CD14-positive monocyte (primary cell): ENCODE results near the gene SLC6A16. TPM values are rescaled to one million over a fixed set of nuclear protein-coding genes. Genes with fewer than 3 reads are reported as not detected.
"Not testable (repeated sequence)": the region's sequence is repeated elsewhere in the genome, so short reads cannot be mapped to it uniquely, and the experiment has no call there.

Experiments
- DNase-seq, 3 donors: peaks; one replicate each; pipeline ENCODE4 v3.0.0-alpha.2; 2011 to 2022
- H2AFZ ChIP-seq: 2 replicates; pipeline ENCODE4 v1.6.0; 2012; ENCODE audit warnings: mild to moderate bottlenecking, low read depth, low read length, inconsistent platforms; ENCODE audit not compliant: insufficient read depth, poor library complexity, severe bottlenecking
- H3K27ac ChIP-seq, 2 donors: 1 replicate in 1 of 2; 2 replicates in 1 of 2; pipeline ENCODE4 v1.5.1; 2012 to 2013; ENCODE audit warnings: low read length in 2 of 2, control low read depth in 1 of 2, inconsistent platforms in 1 of 2, low read depth in 1 of 2, mild to moderate bottlenecking in 1 of 2
- H3K27me3 ChIP-seq, 2 donors: one replicate each; pipeline versions ENCODE4 v1.6.0 to v1.6.1; 2011 to 2013; ENCODE audit warnings: low read length in 2 of 2; ENCODE audit not compliant: control insufficient read depth in 2 of 2, insufficient read depth in 2 of 2
- H3K36me3 ChIP-seq, 2 donors: replicated peaks in 1 of 2; 1 replicate in 1 of 2; 2 replicates in 1 of 2; pipeline versions ENCODE4 v1.5.1 to v1.6.1; 2012 to 2013; ENCODE audit warnings: low read length in 2 of 2, control low read depth in 1 of 2, inconsistent platforms in 1 of 2, mild to moderate bottlenecking in 1 of 2; ENCODE audit not compliant: insufficient read depth in 2 of 2, control insufficient read depth in 1 of 2
- H3K4me1 ChIP-seq, 2 donors: 1 replicate in 1 of 2; 2 replicates in 1 of 2; pipeline versions ENCODE4 v1.5.1 to v1.6.1; 2012 to 2013; ENCODE audit warnings: low read length in 2 of 2, control low read depth in 1 of 2, inconsistent platforms in 1 of 2, mild to moderate bottlenecking in 1 of 2, moderate library complexity in 1 of 2; ENCODE audit not compliant: insufficient read depth in 2 of 2, control insufficient read depth in 1 of 2
- H3K4me2 ChIP-seq: replicated peaks from 2 replicates; pipeline ENCODE3; 2012; ENCODE audit warnings: low read length, moderate library complexity, mild to moderate bottlenecking; ENCODE audit not compliant: poor library complexity, severe bottlenecking; ENCODE audit errors: extremely low read depth
- H3K4me3 ChIP-seq, 3 experiments: fragments of 200-600 bp in 1 of 3; sonication (generic) in 1 of 3; replicated peaks in 1 of 3; 1 replicate in 2 of 3; 2 replicates in 1 of 3; pipeline ENCODE4 v1.5.1; 2011 to 2013; ENCODE audit warnings: low read length in 3 of 3, mild to moderate bottlenecking in 3 of 3, control low read depth in 2 of 3, low read depth in 2 of 3, inconsistent platforms in 1 of 3, moderate library complexity in 1 of 3
- H3K79me2 ChIP-seq: 2 replicates; pipeline ENCODE4 v1.6.0; 2012; ENCODE audit warnings: mild to moderate bottlenecking, control low read depth, inconsistent platforms, low read length, moderate library complexity; ENCODE audit not compliant: insufficient read depth
- H3K9ac ChIP-seq: 2 replicates; pipeline ENCODE4 v1.6.0; 2017; ENCODE audit warnings: low read length, mild to moderate bottlenecking; ENCODE audit not compliant: insufficient read depth, poor library complexity, severe bottlenecking
- H3K9me3 ChIP-seq, 2 donors: replicated peaks in 1 of 2; 1 replicate in 1 of 2; 2 replicates in 1 of 2; pipeline versions ENCODE4 v1.5.1 to v1.6.1; 2012 to 2013; ENCODE audit warnings: low read length in 2 of 2, control low read depth in 1 of 2; ENCODE audit not compliant: control insufficient read depth in 1 of 2, insufficient read depth in 1 of 2
- H4K20me1 ChIP-seq: 2 replicates; pipeline ENCODE4 v1.6.0; 2012; ENCODE audit warnings: mild to moderate bottlenecking, low read length, control low read depth, moderate library complexity; ENCODE audit not compliant: insufficient read depth
- H3K27ac Mint-ChIP-seq, 7 donors: one replicate each; pipeline ENCODE4 v1.8.0; 2020; ENCODE audit warnings: mild to moderate bottlenecking in 7 of 7, mixed read lengths in 7 of 7, moderate library complexity in 6 of 7, inconsistent platforms in 2 of 7
- H3K27me3 Mint-ChIP-seq, 3 donors: one replicate each; pipeline ENCODE4 v1.8.0; 2021 to 2022; ENCODE audit warnings: low read depth in 3 of 3, mild to moderate bottlenecking in 3 of 3, mixed read lengths in 3 of 3, moderate library complexity in 3 of 3, inconsistent platforms in 1 of 3
- H3K36me3 Mint-ChIP-seq, 2 donors: one replicate each; pipeline ENCODE4 v1.8.0; 2020; ENCODE audit warnings: mixed read lengths in 2 of 2, inconsistent platforms in 1 of 2, mild to moderate bottlenecking in 1 of 2
- H3K4me1 Mint-ChIP-seq: one replicate; pipeline ENCODE4 v1.8.0; 2020; ENCODE audit warnings: mild to moderate bottlenecking, mixed read lengths
- H3K4me3 Mint-ChIP-seq, 2 donors: one replicate each; pipeline ENCODE4 v1.8.0; 2020; ENCODE audit warnings: mild to moderate bottlenecking in 2 of 2, mixed read lengths in 2 of 2, moderate library complexity in 1 of 2
- H3K9me3 Mint-ChIP-seq, 7 donors: one replicate each; pipeline ENCODE4 v1.8.0; 2020 to 2022; ENCODE audit warnings: mixed read lengths in 7 of 7, mild to moderate bottlenecking in 6 of 7, moderate library complexity in 6 of 7, inconsistent platforms in 2 of 7
- WGBS: methylation state at CpG from one replicate; pipeline ENCODE4 v1.1.5; 2013; ENCODE audit warnings: missing lambda C conversion rate; ENCODE audit not compliant: insufficient coverage; 5-methylcytosine and 5-hydroxymethylcytosine counted together
- intact Hi-C, 2 donors: fragments of 100-400 bp; cut with micrococcal nuclease; formaldehyde crosslinking; loops; one replicate each; pipeline versions ENCODE4 v1.15.0 to v1.15.1; 2023
- polyA plus RNA-seq, 3 donors: library from polyadenylated mRNA; depleted of rRNA in 1 of 3; unstranded in 2 of 3; stranded (reverse) in 1 of 3; fragments of 300-500 nt in 2 of 3; fragments of >200 nt in 1 of 3; fragmentation: Illumina TruSeq in 2 of 3; gene quantifications; 1 replicate in 2 of 3; 2 replicates in 1 of 3; pipeline ENCODE4 v1.2.3, GENCODE V29; 2012 to 2021
- TF ChIP-seq, protein P1 (sequence below): fragments of 200-600 bp; IDR thresholded peaks from one replicate; pipeline ENCODE4 v1.8.0; 2022; ENCODE audit warnings: antibody characterized with exemption, mild to moderate bottlenecking

Gene SLC6A16
- polyA plus RNA-seq, 3 donors = 0.21 to 1.5 (median 0.55) TPM

DNA sequence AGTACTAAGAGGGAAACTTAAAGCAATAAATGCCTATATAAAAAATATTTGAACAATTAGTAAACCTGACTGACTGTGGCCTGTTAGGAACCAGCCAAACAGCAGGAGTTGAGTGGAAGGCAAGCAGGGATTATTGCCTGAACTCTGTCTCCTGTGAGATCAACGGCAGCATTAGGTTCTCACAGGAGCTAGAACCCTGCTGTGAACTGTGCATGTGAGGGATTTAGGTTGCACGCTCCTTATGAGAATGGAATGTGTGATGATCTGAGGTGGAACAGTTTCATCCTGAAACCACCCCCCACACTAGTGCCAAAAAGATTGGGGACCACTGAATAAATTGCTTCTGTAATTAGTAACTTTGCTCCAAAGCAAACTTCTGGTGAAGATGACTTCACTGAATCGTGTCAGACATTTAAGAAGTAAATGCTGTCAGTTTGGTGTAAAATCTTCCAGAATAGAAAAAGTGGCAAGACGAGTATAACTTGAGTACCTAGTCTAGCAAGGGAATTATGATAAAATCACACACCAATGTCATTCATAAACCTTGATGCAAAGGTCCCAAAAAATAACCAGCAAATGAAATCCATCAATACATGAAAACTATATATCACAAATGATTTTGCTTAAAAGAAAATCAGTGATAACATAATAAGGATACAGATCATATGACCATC is 53.8 kb downstream of the SLC6A16 start:
- peaks cover 5 to 33% (median 19%) of the 10 kb centered on the region in 7 donors for H3K9me3 Mint-ChIP-seq

DNA sequence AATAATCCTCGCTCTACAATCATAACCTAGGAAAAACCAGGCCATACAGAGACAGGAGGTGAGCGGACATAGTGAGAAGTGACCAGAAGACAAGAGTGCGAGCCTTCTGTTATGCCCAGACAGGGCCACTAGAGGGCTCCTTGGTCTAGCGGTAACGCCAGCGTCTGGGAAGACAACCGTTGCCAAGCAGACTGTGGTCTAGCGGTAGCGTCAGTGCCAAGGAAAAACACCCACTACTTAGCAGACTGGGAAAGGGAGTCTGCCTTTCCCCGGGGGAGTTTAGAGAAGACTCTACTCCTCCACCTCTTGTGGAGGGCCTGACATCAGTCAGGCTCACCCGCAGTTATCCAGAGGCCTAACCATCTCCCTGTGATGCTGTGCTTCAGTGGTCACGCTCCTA is 58.6 kb downstream of the SLC6A16 start:
- H3K27ac Mint-ChIP-seq, H3K4me2 ChIP-seq: not testable (repeated sequence)

More for the DNA sequence above, 53.8 kb downstream of the SLC6A16 start:
- H3K27me3 ChIP-seq = no peaks in the 10 kb centered on the region
- H2AFZ ChIP-seq = no peak overlapping the region
- TF ChIP-seq, protein P1, sequence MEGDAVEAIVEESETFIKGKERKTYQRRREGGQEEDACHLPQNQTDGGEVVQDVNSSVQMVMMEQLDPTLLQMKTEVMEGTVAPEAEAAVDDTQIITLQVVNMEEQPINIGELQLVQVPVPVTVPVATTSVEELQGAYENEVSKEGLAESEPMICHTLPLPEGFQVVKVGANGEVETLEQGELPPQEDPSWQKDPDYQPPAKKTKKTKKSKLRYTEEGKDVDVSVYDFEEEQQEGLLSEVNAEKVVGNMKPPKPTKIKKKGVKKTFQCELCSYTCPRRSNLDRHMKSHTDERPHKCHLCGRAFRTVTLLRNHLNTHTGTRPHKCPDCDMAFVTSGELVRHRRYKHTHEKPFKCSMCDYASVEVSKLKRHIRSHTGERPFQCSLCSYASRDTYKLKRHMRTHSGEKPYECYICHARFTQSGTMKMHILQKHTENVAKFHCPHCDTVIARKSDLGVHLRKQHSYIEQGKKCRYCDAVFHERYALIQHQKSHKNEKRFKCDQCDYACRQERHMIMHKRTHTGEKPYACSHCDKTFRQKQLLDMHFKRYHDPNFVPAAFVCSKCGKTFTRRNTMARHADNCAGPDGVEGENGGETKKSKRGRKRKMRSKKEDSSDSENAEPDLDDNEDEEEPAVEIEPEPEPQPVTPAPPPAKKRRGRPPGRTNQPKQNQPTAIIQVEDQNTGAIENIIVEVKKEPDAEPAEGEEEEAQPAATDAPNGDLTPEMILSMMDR = no peak
- H3K9me3 ChIP-seq = peaks cover 7 to 13% of the 10 kb centered on the region in 2 donors
- H3K4me2 ChIP-seq = no peak overlapping the region
- H3K4me1 ChIP-seq = no peaks in the 10 kb centered on the region
- H4K20me1 ChIP-seq = no peaks in the 10 kb centered on the region
- H3K27me3 Mint-ChIP-seq = peaks cover 7 to 11% (median 9%) of the 10 kb centered on the region in 3 donors
- no peak overlapping the region for H3K4me3 Mint-ChIP-seq
- H3K36me3 ChIP-seq = no peaks in the 10 kb centered on the region
- H3K27ac ChIP-seq = no peak overlapping the region
- intact Hi-C loops = no loop called here
- no peaks in the 10 kb centered on the region for H3K36me3 Mint-ChIP-seq
- no peak for DNase-seq
- no peaks in the 10 kb centered on the region for H3K4me1 Mint-ChIP-seq
- H3K9ac ChIP-seq = no peak overlapping the region
- H3K79me2 ChIP-seq = no peaks in the 10 kb centered on the region
- H3K27ac Mint-ChIP-seq = no peak overlapping the region
- 100% methylated on average over 1 of the region's 4 CpGs for WGBS
- H3K4me3 ChIP-seq = no peak overlapping the region

More for the DNA sequence above, 58.6 kb downstream of the SLC6A16 start:
- H3K9me3 ChIP-seq = peaks cover 13 to 20% of the 10 kb centered on the region in 2 donors
- not testable (repeated sequence) for H2AFZ ChIP-seq, H3K4me3 ChIP-seq, H3K79me2 ChIP-seq, H3K4me1 Mint-ChIP-seq, H3K36me3 Mint-ChIP-seq, H3K27me3 ChIP-seq, H3K4me3 Mint-ChIP-seq, H4K20me1 ChIP-seq, H3K27ac ChIP-seq, H3K9ac ChIP-seq, H3K36me3 ChIP-seq, H3K4me1 ChIP-seq
- H3K9me3 Mint-ChIP-seq = peaks cover 5 to 49% (median 28%) of the 10 kb centered on the region in 7 donors
- peaks cover 3 to 13% (median 4%) of the 10 kb centered on the region in 3 donors for H3K27me3 Mint-ChIP-seq
- intact Hi-C loops = loop anchor here in 1 of 2 donors (10.0 kb wide), 1 partner anchor 168 kb away; no protein-coding TSS in a partner anchor
- WGBS = no CpG with 5 or more reads among the region's 12 CpGs
- DNase-seq = peak in 2 of 3 donors; percentile 3 to 17
- TF ChIP-seq, protein P1 = peak; percentile 84
